HG02884 (cell line): ENCODE results near the gene ZFAND6.

Experiments
- ATAC-seq: cut with Tn5 transposase; IDR thresholded peaks from one replicate; pipeline ENCODE4 v1.9.1; 2021; ENCODE audit warnings: mild to moderate bottlenecking, moderate library complexity; ENCODE audit not compliant: unreplicated experiment

ZFAND6 gene

GRCh38 chr15:80163217-80163616 lies 103.7 kb downstream of the ZFAND6 start:
- no peak for ATAC-seq

DNA sequence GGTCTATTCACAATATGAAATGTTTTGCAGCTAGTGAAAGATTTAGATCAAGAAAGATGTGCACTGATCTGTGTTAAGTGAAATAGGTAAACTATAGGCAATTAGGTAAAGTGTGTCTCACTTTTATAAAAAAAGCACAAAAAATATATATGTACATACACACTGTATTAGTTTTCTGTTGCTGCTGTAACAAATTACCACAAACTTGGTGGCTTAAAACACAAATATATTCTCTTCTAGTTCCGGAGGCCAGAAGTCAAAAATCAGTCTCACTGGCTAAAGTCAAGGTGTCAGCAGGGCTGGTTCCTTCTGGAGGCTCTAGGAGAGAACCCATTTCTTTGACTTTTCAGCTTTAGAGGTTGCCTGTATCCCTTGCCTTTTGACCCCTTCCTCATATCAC lies 104.4 kb downstream of the ZFAND6 start:
- ATAC-seq, result no peak

DNA sequence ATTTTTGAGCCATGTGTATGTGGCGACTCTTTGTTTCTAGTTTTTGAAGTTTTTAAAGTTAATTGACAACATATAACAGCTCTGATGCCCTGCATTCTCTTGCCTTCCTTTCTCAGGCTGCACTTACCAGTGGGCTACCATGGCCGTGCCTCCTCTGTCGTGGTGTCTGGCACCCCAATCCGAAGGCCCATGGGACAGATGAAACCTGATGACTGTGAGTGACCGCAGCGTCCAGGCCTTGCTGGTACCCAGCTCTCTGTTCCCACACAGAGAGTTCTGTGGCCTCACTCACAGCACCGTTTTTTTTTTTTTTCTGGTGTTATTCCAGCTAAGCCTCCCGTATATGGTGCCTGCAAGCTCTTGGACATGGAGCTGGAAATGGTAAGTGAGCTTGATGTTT lies 108.5 kb downstream of the ZFAND6 start:
- no peak for ATAC-seq

- no peak for ATAC-seq
Measured at GRCh38 chr15:80168421-80168820, 108.9 kb downstream of the ZFAND6 start.

DNA sequence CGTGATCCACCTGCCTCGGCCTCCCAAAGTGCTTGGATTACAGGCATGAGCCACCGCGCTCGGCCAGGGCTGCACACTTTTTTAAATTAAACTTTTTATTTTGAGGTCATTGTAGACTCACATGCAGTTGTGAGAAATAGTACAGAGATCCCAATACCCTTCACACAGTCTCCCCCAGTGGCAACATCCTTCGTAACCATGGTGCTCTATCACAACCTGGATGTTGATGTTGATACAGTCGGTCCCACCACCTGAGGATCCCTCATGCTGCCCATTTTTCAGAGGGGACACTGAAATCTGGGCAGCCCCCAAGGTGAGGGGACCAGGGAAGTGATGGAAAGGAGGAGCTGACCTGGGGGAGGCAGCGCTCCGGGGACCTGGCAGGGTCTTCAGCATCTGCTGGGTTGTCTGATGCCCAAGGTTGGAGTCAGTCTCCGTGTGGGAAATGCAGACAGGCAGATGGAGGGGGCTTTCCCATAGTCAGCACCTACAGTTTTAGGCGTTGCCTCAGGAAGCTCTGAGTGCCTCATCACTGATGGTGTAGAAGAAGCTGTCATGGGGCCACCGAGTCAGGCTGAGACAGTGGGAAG lies 110.4 kb downstream of the ZFAND6 start:
- ATAC-seq, result no peak

- ATAC-seq, result no peak
Measured at GRCh38 chr15:80170596-80170995, 111.1 kb downstream of the ZFAND6 start.

DNA sequence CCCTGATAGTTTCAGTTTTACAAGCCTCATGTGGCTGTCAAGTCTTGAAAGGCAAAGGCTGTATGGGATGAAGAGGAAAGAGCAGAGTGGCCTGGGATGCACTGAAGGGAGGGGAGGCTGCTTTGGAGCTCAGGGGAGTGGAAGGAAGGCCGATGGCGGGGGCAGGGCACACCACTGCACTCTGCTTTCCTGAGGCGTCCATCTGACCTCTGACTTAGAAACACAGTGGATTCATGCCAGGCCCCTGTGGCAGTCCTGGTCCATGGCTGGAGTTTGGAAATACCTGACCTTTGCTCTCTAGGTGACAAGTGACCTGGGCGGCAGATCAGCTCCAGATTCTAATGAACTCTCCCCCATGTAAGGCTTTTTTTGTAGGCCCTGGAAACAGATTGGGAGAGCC lies 112.3 kb downstream of the ZFAND6 start:
- ATAC-seq, result no peak

- no peak for ATAC-seq
Measured at GRCh38 chr15:80172401-80172800, 112.9 kb downstream of the ZFAND6 start.

DNA sequence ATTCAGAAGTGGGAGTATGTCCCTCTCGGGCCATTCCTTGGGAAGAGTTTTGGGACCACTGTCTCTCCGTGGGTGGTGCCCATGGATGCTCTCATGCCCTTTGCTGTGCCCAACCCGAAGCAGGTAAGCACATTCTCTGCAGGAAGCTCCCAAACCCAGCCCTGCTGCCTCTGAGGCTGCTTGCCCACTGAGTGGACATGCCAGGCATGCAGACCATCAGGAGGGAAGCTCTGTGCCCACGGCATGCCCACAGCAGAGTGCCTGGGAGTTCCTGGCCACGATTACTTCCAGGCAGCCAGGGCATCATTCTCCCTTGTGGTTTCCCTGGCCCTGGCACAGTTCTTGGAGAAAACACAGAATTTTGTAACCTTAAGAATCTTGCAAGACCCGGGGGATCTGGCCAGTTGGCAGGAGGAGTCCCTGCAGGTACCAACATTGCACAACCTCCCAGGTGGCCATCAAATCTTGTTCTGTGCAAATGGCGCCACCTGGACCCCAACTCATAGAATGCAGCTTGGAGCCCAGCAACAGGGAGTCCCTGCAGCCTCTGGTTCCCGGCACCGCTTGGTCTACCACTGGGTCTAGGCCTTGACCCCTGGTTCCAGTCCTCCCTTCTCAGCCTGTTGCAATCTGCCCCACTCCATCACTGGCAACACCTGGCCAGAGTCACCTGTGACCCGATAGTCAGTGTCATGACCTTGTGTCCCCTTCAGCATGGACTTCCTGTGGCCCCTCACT lies 113.7 kb downstream of the ZFAND6 start:
- no peak for ATAC-seq

DNA sequence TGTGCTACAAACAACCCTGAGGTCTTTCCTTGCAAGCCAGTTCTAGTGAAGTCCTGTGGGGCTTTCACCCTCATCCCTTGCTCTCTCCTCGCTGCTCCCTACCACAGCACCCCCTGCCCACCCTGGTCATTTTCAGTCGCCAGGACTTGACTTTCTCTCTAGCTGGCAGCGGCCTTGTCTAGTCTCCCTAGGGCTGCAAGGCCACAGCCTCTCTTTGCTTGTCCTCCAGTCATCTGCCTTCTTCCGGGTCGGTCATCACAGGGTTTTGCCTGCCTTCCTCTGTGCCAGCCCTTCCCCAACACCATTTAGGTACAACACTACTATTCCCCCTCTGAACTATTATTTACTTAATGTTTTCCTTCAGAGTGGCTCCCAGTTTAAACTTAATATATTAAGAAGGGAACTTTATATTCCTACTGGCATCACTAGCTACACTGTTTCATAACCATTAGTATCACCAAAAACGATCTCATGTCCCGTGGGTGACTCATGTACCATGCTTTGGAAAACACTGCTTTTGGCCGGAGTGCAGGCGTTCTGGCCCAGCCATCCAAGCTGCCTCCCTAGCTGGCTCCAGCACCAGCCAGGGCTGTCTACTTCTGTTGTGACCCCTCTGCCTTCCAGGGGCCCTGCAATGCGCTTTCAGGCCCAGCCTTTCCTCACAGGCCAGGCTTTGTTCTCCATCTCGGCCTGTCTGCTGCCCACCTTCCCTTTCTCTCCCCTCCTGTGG lies 114.7 kb downstream of the ZFAND6 start:
- no peak for ATAC-seq

DNA sequence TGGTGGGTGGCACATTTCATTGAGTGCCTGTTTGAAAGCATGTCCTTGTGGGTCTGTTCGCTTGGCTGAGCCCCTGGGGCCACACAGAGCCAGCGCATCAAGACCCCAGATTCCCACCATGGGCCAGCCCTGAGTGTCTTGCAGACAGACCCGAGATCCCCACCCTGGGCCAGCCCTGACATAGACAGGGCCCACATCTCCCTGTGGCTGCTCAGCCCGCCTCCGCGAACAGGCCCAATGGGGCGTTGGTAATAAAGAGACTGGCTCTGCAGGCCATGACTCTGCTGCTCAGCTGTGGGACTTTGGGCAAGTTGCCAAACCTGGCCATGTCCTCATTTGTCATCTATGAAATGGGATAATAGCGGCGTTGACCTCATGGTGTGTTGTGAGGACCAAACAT lies 116.0 kb downstream of the ZFAND6 start:
- no peak for ATAC-seq

DNA sequence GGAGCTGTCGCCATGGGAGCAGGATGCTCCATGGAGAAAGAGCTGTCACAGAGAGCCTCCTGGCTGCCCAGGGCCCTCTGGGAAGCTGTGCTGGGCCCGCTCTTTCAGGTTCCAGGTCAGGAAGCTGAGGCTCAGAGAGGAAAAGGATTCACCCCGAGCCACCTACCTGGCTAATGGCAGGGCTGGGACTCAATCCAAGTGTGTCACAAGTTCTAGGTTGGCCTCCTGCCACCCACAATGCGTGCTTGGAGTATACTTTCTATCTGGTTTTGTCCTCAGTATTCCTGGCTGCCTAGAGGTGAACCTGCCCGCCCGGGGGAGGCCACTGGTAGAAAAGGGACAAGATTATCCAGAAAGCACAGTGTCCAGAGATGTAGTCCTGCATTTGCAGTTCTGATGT lies 117.0 kb downstream of the ZFAND6 start:
- no peak for ATAC-seq

- ATAC-seq, result no peak
Measured at GRCh38 chr15:80177156-80177555, 117.7 kb downstream of the ZFAND6 start.

GRCh38 chr15:80179025-80179759 lies 119.7 kb downstream of the ZFAND6 start:
- no peak for ATAC-seq

GRCh38 chr15:80179935-80180334 lies 120.5 kb downstream of the ZFAND6 start:
- no peak for ATAC-seq

DNA sequence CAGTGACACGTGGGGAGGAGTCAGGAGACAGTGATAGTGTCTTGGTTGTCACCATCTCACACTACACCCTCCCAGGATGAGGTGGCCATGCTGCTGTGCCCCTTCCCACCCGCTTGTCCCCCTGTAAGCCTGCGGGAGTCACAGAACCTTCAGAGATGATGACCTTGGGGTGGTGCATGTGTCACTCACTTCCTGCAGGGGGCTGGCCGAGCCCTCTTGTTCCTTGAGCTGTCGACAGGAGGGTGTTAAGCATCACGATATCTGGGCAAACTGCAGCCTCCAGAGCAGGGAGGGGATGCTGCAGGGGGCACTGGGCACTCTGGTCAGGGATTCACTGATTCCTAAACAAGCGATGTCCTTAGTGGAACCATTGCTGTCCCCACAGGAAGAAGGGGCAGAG lies 121.0 kb downstream of the ZFAND6 start:
- no peak for ATAC-seq

- ATAC-seq, result no peak
Measured at GRCh38 chr15:80180986-80181385, 121.5 kb downstream of the ZFAND6 start.

DNA sequence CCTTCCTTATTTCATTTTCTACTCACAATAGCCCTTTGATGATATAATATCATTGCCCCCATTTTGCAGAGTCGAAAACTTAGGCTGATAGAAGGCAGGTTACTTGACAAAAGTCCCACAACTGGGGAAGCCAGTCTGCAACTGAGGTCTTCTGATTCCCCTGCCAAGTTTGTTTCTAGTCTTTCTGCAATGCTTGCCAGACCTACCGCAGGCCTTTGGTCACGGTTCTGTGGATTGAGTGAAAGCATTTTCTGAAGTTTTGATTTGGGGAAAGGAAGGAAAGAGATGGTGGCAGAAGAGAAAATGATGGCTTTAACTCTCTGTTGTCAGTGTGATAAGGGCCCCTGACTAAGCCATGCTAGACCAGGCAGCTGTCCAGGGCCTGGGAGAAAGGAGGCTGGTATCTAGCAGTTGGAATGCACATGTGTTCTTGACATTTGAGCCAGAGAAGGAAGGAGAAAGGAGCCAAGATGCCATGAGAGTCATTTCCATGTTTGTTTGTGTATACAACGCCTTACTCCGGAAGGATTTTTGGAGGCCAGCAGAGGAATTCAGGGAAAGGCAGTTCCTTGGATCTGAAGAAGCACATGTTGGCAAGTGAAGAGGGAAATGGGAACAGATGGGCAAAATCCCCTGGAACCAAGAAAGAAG lies 123.3 kb downstream of the ZFAND6 start:
- ATAC-seq, result no peak

DNA sequence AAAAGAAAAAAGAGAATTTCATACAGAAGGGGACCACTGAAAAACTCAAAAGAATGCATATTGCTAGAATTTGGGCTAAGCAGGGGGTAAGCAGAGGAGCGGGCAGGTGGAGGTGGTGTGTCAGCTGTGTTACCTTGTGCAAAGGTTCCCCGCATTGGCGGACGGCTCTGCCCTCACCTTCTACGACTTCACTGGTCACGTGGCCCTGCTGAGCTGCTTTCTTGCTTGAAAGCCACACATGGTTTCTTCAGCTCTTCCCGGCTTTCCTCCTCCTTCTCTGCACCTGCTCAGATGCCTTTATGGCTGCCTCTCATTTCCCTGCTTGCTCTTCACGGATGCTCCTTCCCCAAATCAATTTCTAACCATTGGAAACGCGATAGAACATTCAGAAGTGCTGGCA lies 123.8 kb downstream of the ZFAND6 start:
- no peak for ATAC-seq

GRCh38 chr15:80183886-80184285 lies 124.4 kb downstream of the ZFAND6 start:
- ATAC-seq, result no peak

DNA sequence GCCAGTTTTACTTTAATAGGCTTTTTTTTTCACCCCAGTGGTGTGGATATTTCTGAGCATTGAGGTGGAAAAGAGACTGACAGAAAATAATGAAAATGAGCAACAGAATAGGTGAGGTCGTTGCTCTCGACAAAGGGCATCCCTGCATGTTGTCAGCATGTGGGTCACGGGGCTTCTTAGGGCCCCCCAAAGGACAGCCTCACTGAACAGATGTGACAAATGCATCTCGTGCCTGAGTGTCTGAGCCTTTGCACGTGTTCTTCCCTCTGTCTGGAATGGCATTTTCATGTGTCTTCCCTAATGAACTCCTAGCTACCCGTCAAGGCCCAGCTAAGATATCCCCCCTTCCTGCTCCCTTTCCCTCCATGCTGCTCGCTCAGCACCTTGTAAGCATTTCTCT lies 125.1 kb downstream of the ZFAND6 start:
- no peak for ATAC-seq
